SK-N-SH treated with all-trans-retinoic acid at 6 μM for 48 hours (cell line): ENCODE results near the gene LRP5.
"Not testable (repeated sequence)": the region's sequence is repeated elsewhere in the genome, so short reads cannot be mapped to it uniquely, and the experiment has no call there.

ENCODE experiments used
- CSRNP3 ChIP-seq: fragments of 250-450 bp; sonication (Bioruptor Pico); IDR thresholded peaks from 2 replicates; pipeline ENCODE4 v1.5.1; 2021; ENCODE audit warnings: mild to moderate bottlenecking, moderate library complexity
- PATZ1 ChIP-seq: fragments of 250-450 bp; sonication (Bioruptor Pico); IDR thresholded peaks from 2 replicates; pipeline ENCODE4 v1.8.0; 2020; ENCODE audit warnings: mild to moderate bottlenecking, moderate library complexity, borderline replicate concordance
- PPARA ChIP-seq: fragments of 250-450 bp; sonication (Bioruptor Pico); IDR thresholded peaks from 2 replicates; pipeline ENCODE4 v1.5.0; 2020; ENCODE audit warnings: mild to moderate bottlenecking, borderline replicate concordance
- RARB ChIP-seq: fragments of 250-450 bp; sonication (Bioruptor Pico); IDR thresholded peaks from 2 replicates; pipeline ENCODE4 v1.8.0; 2021; ENCODE audit warnings: mild to moderate bottlenecking, moderate library complexity
- TOX ChIP-seq: fragments of 250-450 bp; sonication (Bioruptor Pico); IDR thresholded peaks from 2 replicates; pipeline ENCODE4 v1.8.0; 2021; ENCODE audit warnings: mild to moderate bottlenecking, moderate library complexity, borderline replicate concordance
- ZC3H10 ChIP-seq: fragments of 250-450 bp; sonication (Bioruptor Pico); IDR thresholded peaks from 2 replicates; pipeline ENCODE4 v1.5.1; 2021; ENCODE audit warnings: mild to moderate bottlenecking, moderate library complexity
- ZFP3 ChIP-seq: fragments of 250-450 bp; sonication (Bioruptor Pico); IDR thresholded peaks from 2 replicates; pipeline ENCODE4 v1.5.0; 2020; ENCODE audit warnings: mild to moderate bottlenecking, moderate library complexity
- ZFP30 ChIP-seq: fragments of 450-650 bp; formaldehyde crosslinking; IDR thresholded peaks from 2 replicates; pipeline ENCODE4 v1.5.0; 2022; ENCODE audit warnings: mild to moderate bottlenecking, moderate library complexity
- ZNF565 ChIP-seq: fragments of 450-650 bp; formaldehyde crosslinking; conservative IDR thresholded peaks from 2 replicates; pipeline ENCODE4 v1.5.0; 2020; ENCODE audit warnings: low read depth, mild to moderate bottlenecking, moderate library complexity
- TF ChIP-seq, protein P1 (sequence below): fragments of 250-450 bp; sonication (Bioruptor Pico); IDR thresholded peaks from 2 replicates; pipeline ENCODE4 v1.5.1; 2020; ENCODE audit warnings: low read depth, mild to moderate bottlenecking, moderate library complexity

DNA sequence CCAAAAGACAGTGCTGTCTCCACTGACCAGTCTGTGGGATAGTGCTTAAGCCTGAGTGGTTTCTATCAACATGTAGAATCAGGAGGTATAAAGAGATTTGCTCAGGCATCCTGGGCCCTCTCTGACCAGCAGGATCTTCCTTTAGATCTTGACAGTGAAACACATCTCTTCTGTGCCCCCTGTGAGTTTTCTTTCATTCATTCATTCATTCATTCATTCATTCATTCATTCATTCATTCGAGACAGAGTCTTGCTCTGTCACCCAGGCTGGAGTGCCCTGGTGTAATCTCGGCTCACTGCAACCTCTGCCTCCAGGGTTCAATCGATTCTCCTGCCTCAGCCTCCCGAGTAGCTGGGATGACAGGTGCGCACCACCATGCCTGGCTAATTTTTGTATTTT, 121.8 kb downstream of the LRP5 start:
- not testable (repeated sequence) for TF ChIP-seq ZFP30 (CRISPR knock-in tag); TOX (CRISPR knock-in tag); RARB (CRISPR knock-in tag); ZNF565 (CRISPR knock-in tag); PATZ1 (CRISPR knock-in tag); PPARA (CRISPR knock-in tag); CSRNP3 (CRISPR knock-in tag); ZC3H10; ZFP3 (CRISPR knock-in tag)
- TF ChIP-seq, protein P1, sequence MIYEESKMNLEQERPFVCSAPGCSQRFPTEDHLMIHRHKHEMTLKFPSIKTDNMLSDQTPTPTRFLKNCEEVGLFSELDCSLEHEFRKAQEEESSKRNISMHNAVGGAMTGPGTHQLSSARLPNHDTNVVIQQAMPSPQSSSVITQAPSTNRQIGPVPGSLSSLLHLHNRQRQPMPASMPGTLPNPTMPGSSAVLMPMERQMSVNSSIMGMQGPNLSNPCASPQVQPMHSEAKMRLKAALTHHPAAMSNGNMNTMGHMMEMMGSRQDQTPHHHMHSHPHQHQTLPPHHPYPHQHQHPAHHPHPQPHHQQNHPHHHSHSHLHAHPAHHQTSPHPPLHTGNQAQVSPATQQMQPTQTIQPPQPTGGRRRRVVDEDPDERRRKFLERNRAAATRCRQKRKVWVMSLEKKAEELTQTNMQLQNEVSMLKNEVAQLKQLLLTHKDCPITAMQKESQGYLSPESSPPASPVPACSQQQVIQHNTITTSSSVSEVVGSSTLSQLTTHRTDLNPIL (CRISPR knock-in tag), result not testable (repeated sequence)
